NK-92 (cell line): Measurements from ENCODE around the gene GAN.

ENCODE experiments used
- DNase-seq: peaks from one replicate; lab custom pipeline; 2025; ENCODE audit not compliant: unreplicated experiment; lab: John Stamatoyannopoulos, UW

Gene GAN

GRCh38 chr16:81314603-81315270 is at the start of gene GAN:
GAN (plus strand) TSS chr16:81314962; CDS start chr16:81315114, 152 bp downstream.
- peak; percentile 35 for DNase-seq

- no peak for DNase-seq
Observed at GRCh38 chr16:81265052-81265451, 49.7 kb upstream of the GAN start.

- no peak for DNase-seq
Observed at GRCh38 chr16:81265658-81266451, 48.9 kb upstream of the GAN start.

- DNase-seq, result no peak
Observed at GRCh38 chr16:81266680-81267095, 48.1 kb upstream of the GAN start.

GRCh38 chr16:81268509-81268908 is 46.3 kb upstream of the GAN start:
- no peak for DNase-seq

- no peak for DNase-seq
Observed at GRCh38 chr16:81273223-81273950, 41.4 kb upstream of the GAN start.

- no peak for DNase-seq
Observed at GRCh38 chr16:81275064-81275532, 39.7 kb upstream of the GAN start.

- DNase-seq, result no peak
Observed at GRCh38 chr16:81275795-81276194, 39.0 kb upstream of the GAN start.

- DNase-seq, result no peak
Observed at GRCh38 chr16:81276323-81276722, 38.4 kb upstream of the GAN start.

GRCh38 chr16:81277541-81278080 is 37.2 kb upstream of the GAN start:
- DNase-seq, result no peak

GRCh38 chr16:81278526-81278925 is 36.2 kb upstream of the GAN start:
- no peak for DNase-seq

- no peak for DNase-seq
Observed at GRCh38 chr16:81279392-81279791, 35.4 kb upstream of the GAN start.

GRCh38 chr16:81280393-81280792 is 34.4 kb upstream of the GAN start:
- no peak for DNase-seq

GRCh38 chr16:81283044-81283443 is 31.7 kb upstream of the GAN start:
- DNase-seq, result no peak

GRCh38 chr16:81284995-81285600 is 29.7 kb upstream of the GAN start:
- DNase-seq, result no peak

GRCh38 chr16:81286190-81286589 is 28.6 kb upstream of the GAN start:
- DNase-seq, result no peak

- DNase-seq, result no peak
Observed at GRCh38 chr16:81291117-81291516, 23.6 kb upstream of the GAN start.

GRCh38 chr16:81292936-81293335 is 21.8 kb upstream of the GAN start:
- DNase-seq, result no peak

GRCh38 chr16:81293909-81294802 is 20.6 kb upstream of the GAN start:
- no peak for DNase-seq

GRCh38 chr16:81296631-81297030 is 18.1 kb upstream of the GAN start:
- no peak for DNase-seq
